ENCODE data around the gene CYBRD1. TPM values are rescaled to one million over a fixed set of nuclear protein-coding genes. Genes with fewer than 3 reads are reported as not detected.

Gene CYBRD1
- total RNA-seq, 4 donors from 2014 or later, result 5.7 to 176 (median 45.7) TPM

GRCh38 chr2:171602352-171602751, 80.1 kb downstream of the CYBRD1 start:
- DNase-seq, result no peak
- no peaks in the 10 kb centered on the region for H3K36me3 ChIP-seq
- H3K4me3 ChIP-seq, result no peak overlapping the region
- no peak for TF ChIP-seq POLR2A (IDR thresholded peaks at IDR 0.05)
- no peak for TF ChIP-seq CTCF (IDR thresholded peaks at IDR 0.05)
- H3K4me1 ChIP-seq, result peaks cover 0 to 11% (median 0%) of the 10 kb centered on the region in 3 donors
- H3K27me3 ChIP-seq, result peaks cover 0 to 14% (median 0%) of the 10 kb centered on the region in 4 donors
- no peak overlapping the region for H3K27ac ChIP-seq
- no peaks in the 10 kb centered on the region for H3K9me3 ChIP-seq
- WGBS, 2 donors, result 54 to 69% methylated on average over 5 of the region's 5 CpGs
- intact Hi-C loops (cut with DNase I), result no loop called here

Small RNAs within 50 kb of the gene (small RNA-seq; reads per million reads assigned to genes)
- gene AC007969.2 (0 to 0.07 (median 0) reads per million in 4 donors), gene RPL21P38 (0 reads per million in 4 donors)

Other genes starting within 250 kb of the CYBRD1 start
- 10 to 100 TPM; 17.9 to 51.4 (median 35.4) TPM for gene METTL8, start 88.5 kb upstream of the CYBRD1 start, total RNA-seq
- gene DCAF17, start 88.2 kb upstream of the CYBRD1 start, total RNA-seq, result 10 to 100 TPM in 2 of 4 donors, 1 to 10 TPM in 2; 8.3 to 18.1 (median 13.0) TPM
- 100 to 1,000 TPM in 1 of 4 donors, 10 to 100 TPM in 3; 77.9 to 105 (median 91.9) TPM for gene DYNC1I2, start 165.0 kb downstream of the CYBRD1 start, total RNA-seq

All from esophagus squamous epithelium (tissue), 5 donors.